ENCODE measurements around the gene LMOD3.

- peak; percentile 63 for TF ChIP-seq JUN (IDR thresholded peaks at IDR 0.05; ENCODE audit: borderline replicate concordance, insufficient read depth, insufficient read length, low read depth)
- no peak for TF ChIP-seq CTCF (IDR thresholded peaks at IDR 0.05; ENCODE audit: extremely low read depth in 1 of 2, insufficient read depth in 1 of 2, low read depth in 1 of 2, low read length in 2 of 2)
- TF ChIP-seq EZH2 (IDR thresholded peaks at IDR 0.05; ENCODE audit: borderline replicate concordance, low read depth, low read length, severe bottlenecking) = no peak
- peak; percentile 71 for TF ChIP-seq FOS (IDR thresholded peaks at IDR 0.05; ENCODE audit: borderline replicate concordance, insufficient read depth, low read length)
- TF ChIP-seq POLR2A (IDR thresholded peaks at IDR 0.05; ENCODE audit: low read depth, low read length) = no peak
- TF ChIP-seq GATA2 (IDR thresholded peaks at IDR 0.05; ENCODE audit: insufficient read depth, insufficient read length, low read depth, low read length) = no peak
- TF ChIP-seq MAX (IDR thresholded peaks at IDR 0.05; ENCODE audit: insufficient read depth, insufficient read length) = no peak
These were observed 32.4 kb downstream of the LMOD3 start for GRCh38 chr3:69090021-69090420.

All from endothelial cell of umbilical vein (primary cell).